Right atrium auricular region (tissue), 2 donors: ENCODE measurements around the gene HTR7. TPM values are rescaled to one million over a fixed set of nuclear protein-coding genes. Genes with fewer than 3 reads are reported as not detected.
A peak's percentile ranks its signal among the peaks of the same experiment; 100 is the strongest.

ENCODE experiments used
- DNase-seq: peaks from one replicate; pipeline ENCODE4 v3.0.0-alpha.2; 2019; ENCODE audit warnings: low spot score
- H3K27ac ChIP-seq, 2 donors: fragments of 200-600 bp; sonication (generic); 1 replicate in 1 of 2; 2 replicates in 1 of 2; pipeline ENCODE4 v1.5.1; 2016 to 2019
- H3K27me3 ChIP-seq, 2 donors: fragments of 200-600 bp; sonication (generic); one replicate each; pipeline versions ENCODE4 v1.5.1 to v1.6.0; 2017 to 2019
- H3K36me3 ChIP-seq: fragments of 200-600 bp; sonication (generic); one replicate; pipeline ENCODE4 v1.5.1; 2016
- H3K4me1 ChIP-seq, 2 donors: fragments of 200-600 bp; sonication (generic); one replicate each; pipeline versions ENCODE4 v1.5.1 to v1.6.0; 2017 to 2019
- H3K4me3 ChIP-seq, 2 donors: fragments of 200-600 bp; sonication (generic); 1 replicate in 1 of 2; 2 replicates in 1 of 2; pipeline ENCODE4 v1.5.1; 2017 to 2019; ENCODE audit warnings: mild to moderate bottlenecking in 1 of 2, moderate library complexity in 1 of 2
- H3K9me3 ChIP-seq, 2 donors: fragments of 200-600 bp; sonication (generic); one replicate each; pipeline ENCODE4 v1.5.1; 2019
- CTCF ChIP-seq, 2 donors: fragments of 200-600 bp; sonication (generic); IDR thresholded peaks; one replicate each; pipeline ENCODE4 v1.5.1; 2019; ENCODE audit warnings: antibody characterized with exemption in 2 of 2
- total RNA-seq, 2 donors: library from RNA; depleted of rRNA; stranded (reverse); fragments of >200 nt; gene quantifications; one replicate each; pipeline ENCODE4 v1.1.0, GENCODE V29; 2016

HTR7 gene
- total RNA-seq, 2 donors from 2014 or later: 0.31 to 0.33 TPM

- H3K4me1 ChIP-seq: no peaks in the 10 kb centered on the region
- H3K27ac ChIP-seq: no peak overlapping the region
- H3K36me3 ChIP-seq: no peaks in the 10 kb centered on the region
- no peaks in the 10 kb centered on the region for H3K27me3 ChIP-seq
- no peak overlapping the region for H3K4me3 ChIP-seq
- DNase-seq: no peak
- no peaks in the 10 kb centered on the region for H3K9me3 ChIP-seq
- peak in 1 of 2 donors; percentile 2 for TF ChIP-seq CTCF (IDR thresholded peaks at IDR 0.05)
These were observed 69.7 kb downstream of the HTR7 start for GRCh38 chr10:90788199-90788491.

DNA sequence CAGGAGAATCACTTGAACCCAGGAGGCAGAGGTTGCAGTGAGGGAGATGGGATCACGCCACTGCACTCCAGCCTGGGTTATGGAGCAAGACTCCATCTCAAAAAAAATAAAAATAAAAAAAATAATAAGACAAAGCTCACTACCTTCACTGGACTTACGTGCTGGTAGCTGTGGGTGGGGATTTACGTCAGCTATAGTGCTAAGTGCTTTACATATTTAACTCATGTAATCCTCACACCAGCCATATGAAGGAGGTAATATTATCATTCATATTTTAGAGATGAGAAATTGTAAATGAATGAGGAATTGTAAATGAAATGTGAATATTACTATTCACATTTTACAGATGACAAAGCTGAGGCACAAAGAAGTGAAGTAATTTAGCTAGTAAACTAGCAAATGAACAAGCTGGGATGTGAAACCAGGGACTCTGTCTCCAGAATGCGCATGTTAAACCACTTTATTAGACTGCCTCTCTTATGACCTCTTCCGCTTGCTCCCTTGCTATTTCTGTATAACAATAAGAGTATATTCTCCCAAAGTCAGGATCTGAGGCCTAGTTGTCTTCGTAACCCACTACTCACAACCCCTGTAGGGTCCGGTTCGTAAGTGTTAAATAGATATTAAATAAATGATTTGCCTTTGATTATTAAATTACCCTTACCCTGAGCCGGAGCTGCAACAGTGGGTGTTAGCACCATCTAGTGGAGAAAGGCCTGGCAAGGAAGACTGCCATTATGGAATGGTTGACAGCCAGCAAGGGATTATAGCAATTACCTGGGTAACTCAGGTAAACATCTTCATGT, 70.2 kb downstream of the HTR7 start:
- no peak for DNase-seq
- H3K4me3 ChIP-seq: no peak overlapping the region
- no peaks in the 10 kb centered on the region for H3K27me3 ChIP-seq
- TF ChIP-seq CTCF (IDR thresholded peaks at IDR 0.05): peak; percentile 68 to 80
- H3K36me3 ChIP-seq: no peaks in the 10 kb centered on the region
- no peak overlapping the region for H3K27ac ChIP-seq
- no peaks in the 10 kb centered on the region for H3K4me1 ChIP-seq
- H3K9me3 ChIP-seq: no peaks in the 10 kb centered on the region

DNA sequence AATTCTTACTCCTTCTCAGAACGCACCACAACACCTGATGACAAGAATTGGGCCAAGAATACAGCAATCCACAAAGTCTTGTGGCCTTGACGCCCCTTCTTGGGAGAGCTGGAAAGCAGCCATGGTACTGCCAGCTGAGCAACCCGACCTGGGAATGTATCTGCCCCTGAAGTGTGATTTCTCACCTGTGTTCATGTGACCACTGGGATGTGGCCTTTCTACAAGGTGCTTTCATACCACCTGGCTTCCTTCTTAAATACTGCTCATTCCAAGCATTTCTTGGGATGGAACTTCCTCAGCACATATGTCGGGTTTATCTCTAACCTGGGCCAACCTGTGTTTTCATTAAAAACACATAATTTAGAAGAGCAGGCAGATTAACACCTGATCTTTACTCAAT, 72.1 kb downstream of the HTR7 start:
- no peak for TF ChIP-seq CTCF (IDR thresholded peaks at IDR 0.05)
- Histone ChIP-seq H3K36me3 (no peaks in the 10 kb centered on the region), H3K27ac (no peak overlapping the region), H3K27me3 (no peaks in the 10 kb centered on the region), H3K4me1 (no peaks in the 10 kb centered on the region), H3K4me3 (no peak overlapping the region), H3K9me3 (no peaks in the 10 kb centered on the region)
- no peak for DNase-seq

GRCh38 chr10:90784771-90785170, 73.1 kb downstream of the HTR7 start:
- H3K4me1 ChIP-seq: no peaks in the 10 kb centered on the region
- no peak for TF ChIP-seq CTCF (IDR thresholded peaks at IDR 0.05)
- H3K27ac ChIP-seq: no peak overlapping the region
- H3K4me3 ChIP-seq: no peak overlapping the region
- no peak for DNase-seq
- no peaks in the 10 kb centered on the region for H3K9me3 ChIP-seq
- H3K27me3 ChIP-seq: no peaks in the 10 kb centered on the region
- no peaks in the 10 kb centered on the region for H3K36me3 ChIP-seq

DNA sequence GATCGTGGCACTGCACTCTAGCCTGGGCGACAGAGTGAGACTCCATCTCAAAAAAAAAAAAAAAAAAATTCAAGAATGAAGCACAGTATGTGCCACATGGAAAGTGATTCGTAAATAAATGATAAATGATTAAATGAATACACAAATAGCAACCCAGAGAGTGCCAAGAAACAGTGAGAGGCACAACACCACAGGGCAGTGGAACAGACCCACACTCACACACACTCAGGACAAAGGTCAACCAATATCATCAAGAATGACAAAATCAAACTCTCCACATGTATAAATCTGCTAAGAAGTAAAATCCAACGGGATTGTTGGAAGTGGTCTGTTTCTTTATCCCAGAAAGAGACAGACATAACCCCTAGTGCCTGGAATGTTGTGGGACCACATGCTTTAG, 77.4 kb downstream of the HTR7 start:
- no peak for TF ChIP-seq CTCF (IDR thresholded peaks at IDR 0.05)
- Histone ChIP-seq H3K27ac (no peak overlapping the region), H3K4me1 (no peaks in the 10 kb centered on the region), H3K27me3 (no peaks in the 10 kb centered on the region), H3K4me3 (no peak overlapping the region), H3K9me3 (no peaks in the 10 kb centered on the region), H3K36me3 (no peaks in the 10 kb centered on the region)
- DNase-seq: no peak

DNA sequence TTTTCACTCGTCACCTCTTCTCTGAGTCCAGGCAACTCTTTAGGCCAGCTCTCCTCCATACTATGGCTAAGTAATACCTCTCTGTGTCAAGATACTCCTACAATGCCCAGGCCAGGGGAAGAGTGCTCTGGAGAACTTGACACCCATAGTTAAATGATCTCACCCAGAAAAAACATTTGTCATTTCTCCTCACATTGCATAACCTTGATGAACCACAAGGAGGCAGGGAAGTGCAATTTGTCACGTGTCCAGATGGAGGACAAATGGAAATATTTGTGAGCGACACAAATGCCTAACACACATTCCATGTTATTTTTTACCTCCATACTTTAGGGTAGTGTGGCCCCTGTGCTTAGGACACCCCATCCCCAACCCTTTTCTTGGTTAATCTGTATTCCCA, 78.3 kb downstream of the HTR7 start:
- Histone ChIP-seq H3K4me3 (no peak overlapping the region), H3K9me3 (no peaks in the 10 kb centered on the region), H3K4me1 (no peaks in the 10 kb centered on the region), H3K27me3 (no peaks in the 10 kb centered on the region), H3K27ac (no peak overlapping the region), H3K36me3 (no peaks in the 10 kb centered on the region)
- no peak for DNase-seq
- TF ChIP-seq CTCF (IDR thresholded peaks at IDR 0.05): no peak
